Activated CD8-positive, alpha-beta memory T cell treated with anti-CD3 and anti-CD28 coated beads for 4 hours (primary cell): ENCODE measurements around the gene HOXD3.

Source experiments
- DNase-seq, 2 donors: peaks; one replicate each; pipeline ENCODE4 v3.0.0-alpha.2; 2020; ENCODE audit warnings: low read depth in 2 of 2

Gene HOXD3

DNA sequence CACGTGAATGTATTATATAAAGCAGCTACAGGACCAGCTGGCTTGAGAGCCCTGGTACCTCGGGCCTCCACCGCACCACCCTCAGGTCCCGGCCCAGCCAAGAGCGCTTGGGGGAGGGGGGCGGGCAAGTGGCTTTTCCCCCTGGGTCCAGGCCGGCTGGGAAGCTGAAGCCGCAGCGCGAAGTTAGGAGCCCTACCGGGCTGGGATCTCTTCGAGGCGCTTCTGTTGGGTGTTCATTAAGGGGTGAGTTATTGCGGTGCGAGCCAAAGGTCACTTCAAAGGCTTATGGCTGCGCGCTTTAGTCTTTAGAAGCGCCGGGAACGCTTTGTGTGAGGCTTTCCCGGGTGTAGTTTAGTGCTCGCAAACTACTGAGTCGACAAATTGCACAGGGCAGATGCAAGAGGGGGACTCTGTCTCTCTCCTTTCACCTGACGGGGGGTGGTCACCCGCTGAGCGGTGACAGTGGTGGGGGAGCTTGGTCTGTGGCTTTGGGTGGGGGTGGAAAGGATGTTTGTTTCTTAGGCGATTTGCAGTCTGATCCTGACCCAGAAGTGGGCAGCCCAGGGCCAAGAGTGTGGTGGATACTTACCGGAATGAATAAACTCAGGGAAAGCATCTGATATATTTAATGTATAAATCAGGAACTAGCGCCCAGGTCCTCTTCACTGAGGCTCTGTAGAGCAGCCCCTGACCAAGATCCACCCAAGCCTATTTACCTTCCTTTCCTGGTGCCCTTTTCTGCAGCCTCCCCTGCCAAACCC lies 6.0 kb downstream of the HOXD3 start:
- DNase-seq: no peak

GRCh38 chr2:176163672-176164056 lies 6.6 kb downstream of the HOXD3 start:
- no peak for DNase-seq

- no peak for DNase-seq
Measured at GRCh38 chr2:176164201-176164600, 7.1 kb downstream of the HOXD3 start.

DNA sequence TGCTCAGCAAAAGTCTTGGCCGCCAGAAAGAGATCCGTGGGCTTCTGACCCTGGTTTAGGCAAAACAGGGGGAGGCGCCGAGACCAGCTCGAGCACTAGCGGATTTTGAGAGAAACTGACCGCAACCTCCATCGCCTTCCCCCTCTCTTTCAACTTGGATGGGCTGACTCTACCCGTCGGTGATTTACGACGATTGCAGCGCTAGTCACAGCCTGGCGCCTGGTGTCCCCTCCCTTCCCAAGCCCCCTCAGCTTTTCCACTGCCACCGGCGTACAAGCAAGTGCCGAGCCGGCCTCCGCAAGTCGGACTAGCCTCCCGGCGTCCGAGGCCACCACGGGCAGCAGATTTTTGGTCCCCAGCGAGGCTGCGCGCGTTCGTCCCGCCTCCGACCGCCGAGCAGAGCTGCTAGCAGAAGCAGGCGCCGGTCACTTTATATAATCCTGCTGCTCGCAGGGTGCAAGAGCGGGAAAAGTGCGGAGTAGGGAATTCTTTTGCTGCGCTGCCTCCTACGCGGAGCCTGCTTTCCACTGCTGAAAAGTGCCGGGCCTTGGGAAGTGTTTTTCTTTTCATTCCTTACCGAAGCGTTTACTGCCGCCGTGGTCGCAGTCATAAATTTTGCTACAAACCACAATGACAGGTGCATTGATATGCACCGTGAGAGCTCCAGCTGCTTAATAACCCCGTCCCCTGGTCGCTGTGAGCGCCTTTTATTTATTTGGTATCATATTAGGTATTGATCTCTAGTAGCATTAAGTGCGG lies 7.7 kb downstream of the HOXD3 start:
- no peak for DNase-seq

- DNase-seq: no peak
Measured at GRCh38 chr2:176165370-176166050, 8.4 kb downstream of the HOXD3 start.

DNA sequence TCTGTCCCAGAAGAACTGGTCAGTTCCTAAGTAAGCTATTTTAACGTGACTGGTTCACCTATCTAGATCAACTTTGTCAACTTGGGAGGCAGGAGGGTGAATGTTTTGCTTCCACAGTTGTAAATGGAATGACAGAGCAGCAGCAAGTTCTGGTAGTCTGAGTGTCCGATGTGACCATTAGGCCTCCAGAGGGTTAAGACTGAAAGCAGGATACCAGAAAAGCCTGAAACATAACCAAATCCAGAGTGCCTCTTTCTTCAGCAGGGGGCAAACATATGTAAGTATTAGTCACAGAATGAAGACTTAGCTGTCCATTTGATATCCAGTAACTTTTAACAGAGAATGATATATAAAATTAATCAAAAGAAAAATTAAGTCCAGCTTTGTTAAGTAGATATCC lies 9.2 kb downstream of the HOXD3 start:
- no peak for DNase-seq

- no peak for DNase-seq
Measured at GRCh38 chr2:176167398-176167797, 10.3 kb downstream of the HOXD3 start.

DNA sequence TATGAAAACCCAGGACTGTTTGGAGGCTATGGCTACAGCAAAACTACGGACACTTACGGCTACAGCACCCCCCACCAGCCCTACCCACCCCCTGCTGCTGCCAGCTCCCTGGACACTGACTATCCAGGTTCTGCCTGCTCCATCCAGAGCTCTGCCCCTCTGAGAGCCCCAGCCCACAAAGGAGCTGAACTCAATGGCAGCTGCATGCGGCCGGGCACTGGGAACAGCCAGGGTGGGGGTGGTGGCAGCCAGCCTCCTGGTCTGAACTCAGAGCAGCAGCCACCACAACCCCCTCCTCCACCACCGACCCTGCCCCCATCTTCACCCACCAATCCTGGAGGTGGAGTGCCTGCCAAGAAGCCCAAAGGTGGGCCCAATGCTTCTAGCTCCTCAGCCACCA lies 12.1 kb downstream of the HOXD3 start:
- DNase-seq: no peak

DNA sequence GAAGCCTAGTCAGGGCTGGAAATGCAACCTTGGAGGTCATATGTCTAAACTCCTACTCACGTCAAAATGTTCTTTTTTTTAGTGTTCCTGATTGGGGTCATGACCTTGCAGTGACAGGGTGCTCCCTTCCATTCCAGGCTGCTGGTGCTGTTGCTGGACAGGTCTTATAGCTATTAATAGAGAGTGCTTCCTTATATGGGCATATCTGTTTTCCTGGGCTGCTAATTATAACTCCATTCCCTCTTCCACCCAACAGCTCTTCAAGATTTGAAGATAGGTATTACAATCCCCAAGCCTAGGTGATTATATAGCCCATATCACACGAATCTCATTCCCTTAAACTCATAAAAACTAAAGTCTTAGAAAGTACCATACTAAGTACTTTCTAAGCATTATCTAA lies 12.6 kb downstream of the HOXD3 start:
- DNase-seq: no peak

DNA sequence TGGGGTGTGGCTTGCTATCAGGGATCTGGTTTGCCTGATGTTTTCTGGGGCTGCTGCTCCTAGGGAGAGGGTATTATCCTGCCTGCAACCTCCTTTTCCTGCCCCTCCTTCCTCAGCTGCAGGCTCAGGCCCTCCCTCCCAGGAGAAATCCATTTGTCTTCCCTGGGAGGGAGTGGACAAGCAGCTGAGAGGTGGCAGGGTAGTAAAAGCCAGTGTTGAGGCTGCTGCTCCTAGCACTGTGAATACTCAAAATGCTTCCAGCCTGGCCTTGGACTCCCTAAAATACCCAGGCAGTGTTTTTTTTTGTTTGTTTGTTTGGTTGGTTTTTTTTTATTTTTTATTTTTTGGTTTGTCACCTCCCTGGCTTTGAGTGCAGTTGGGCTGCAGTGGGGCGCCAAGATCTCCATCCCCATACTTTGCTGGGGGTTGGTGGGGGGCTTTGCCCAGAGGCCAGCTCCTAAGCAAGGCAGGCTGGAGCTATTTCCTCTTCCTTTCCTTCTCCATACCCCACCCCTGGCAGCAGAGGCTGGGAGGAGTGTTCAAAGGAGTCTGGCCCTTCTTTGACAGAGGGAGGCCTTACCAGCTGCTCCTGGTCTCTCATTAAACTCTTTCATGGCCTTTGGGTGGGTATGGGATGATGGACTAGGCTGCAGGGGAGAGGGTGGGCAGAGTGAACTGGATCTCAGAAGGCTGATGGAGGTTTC lies 13.6 kb downstream of the HOXD3 start:
- no peak for DNase-seq

DNA sequence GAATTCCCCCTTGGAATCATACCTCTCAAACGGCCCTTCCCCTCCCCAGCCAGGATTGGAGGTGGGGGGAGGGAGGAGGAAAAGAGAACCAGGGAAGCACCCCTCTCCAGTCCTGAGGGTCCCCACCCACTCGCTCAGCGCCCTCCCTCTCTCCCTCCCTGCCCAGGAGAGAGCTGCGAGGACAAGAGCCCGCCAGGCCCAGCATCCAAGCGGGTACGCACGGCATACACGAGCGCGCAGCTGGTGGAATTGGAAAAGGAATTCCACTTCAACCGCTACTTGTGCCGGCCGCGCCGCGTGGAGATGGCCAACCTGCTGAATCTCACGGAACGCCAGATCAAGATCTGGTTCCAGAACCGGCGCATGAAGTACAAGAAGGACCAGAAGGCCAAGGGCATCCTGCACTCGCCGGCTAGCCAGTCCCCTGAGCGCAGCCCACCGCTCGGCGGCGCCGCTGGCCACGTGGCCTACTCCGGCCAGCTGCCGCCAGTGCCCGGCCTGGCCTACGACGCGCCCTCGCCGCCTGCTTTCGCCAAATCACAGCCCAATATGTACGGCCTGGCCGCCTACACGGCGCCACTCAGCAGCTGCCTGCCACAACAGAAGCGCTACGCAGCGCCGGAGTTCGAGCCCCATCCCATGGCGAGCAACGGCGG lies 14.4 kb downstream of the HOXD3 start:
- no peak for DNase-seq

- no peak for DNase-seq
Measured at GRCh38 chr2:176172007-176172894, 15.1 kb downstream of the HOXD3 start.

DNA sequence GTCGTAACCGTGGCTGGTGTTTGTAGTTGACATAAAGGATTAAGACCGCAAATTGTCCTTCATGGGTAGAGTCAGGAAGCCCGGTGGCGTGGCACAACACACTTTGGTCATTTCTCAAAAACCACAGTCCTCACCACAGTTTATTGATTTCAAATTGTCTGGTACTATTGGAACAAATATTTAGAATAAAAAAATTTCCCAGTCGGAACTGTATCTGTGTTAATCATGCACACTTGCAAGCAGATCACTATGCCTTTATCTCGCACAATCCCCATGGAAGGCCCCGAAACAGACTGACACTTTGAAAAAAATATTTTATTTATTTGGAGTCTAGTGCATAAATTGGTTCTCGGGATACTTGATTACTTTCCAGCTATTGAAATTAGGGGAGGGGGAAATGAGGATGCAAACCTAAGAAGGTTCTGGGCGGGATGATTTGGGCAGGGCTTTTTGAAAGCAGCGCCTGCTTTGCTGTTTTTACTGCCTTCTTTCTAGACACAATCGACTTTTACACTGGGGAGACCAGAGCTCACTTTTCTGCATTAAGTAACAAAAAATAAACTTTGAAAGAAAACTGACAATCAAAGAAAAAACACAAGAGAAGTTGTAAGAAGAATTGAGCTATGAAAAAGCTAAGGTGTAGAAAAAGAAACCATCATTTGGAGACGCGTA lies 15.9 kb downstream of the HOXD3 start:
- DNase-seq: no peak

- DNase-seq: no peak
Measured at GRCh38 chr2:176173567-176174381, 16.7 kb downstream of the HOXD3 start.

- no peak for DNase-seq
Measured at GRCh38 chr2:176174382-176174823, 17.3 kb downstream of the HOXD3 start.

DNA sequence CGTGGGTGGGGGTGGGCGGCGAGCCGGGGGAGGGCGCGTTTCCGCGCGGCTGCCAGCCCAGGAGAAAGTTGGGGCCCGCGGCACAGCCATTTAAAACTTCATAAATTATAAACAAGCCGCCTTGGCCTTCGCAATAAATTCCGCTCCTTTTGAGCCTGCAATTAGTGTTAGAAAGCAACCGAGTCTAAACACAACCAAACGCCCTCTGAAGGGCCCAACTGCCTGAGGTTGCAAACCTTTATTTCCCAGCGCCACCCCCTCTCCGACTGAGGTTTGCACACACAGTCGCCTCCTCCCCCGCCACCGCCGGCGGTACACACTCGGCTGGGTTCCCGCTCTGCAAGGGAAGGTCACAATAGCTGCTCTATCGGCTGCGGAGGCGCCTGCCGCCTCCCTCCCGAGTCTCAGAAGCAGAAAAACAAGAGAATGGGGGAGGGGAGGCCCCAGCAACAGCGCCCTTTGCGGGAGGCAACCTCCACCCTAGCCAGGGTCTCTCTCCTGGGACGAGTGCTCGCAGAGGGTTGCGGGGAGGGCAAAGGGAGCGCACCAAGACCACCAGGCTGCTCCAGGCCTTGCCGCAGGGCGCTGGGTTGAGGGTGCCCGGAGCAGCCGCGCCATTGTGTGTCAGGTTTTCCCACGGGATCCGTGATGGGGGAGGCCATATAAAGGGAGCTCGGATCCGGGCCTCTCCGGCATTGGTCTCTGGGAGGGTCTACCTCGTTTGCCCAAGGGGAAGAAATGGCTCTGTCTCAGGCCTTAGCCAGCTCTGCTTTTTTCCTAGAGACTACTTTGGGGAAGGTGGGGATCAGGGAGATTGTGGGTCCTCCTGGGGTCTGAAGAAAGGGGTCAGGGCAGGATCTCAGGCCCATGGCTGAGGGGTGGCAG lies 18.0 kb downstream of the HOXD3 start:
- DNase-seq: no peak

GRCh38 chr2:176175709-176176607 lies 18.9 kb downstream of the HOXD3 start:
- no peak for DNase-seq
